H1 (cell line): ENCODE results near the gene ZNF112. TPM values are rescaled to one million over a fixed set of nuclear protein-coding genes. Genes with fewer than 3 reads are reported as not detected.

Source experiments
- CTCF ChIA-PET: fragments of 300-600 bp; sonication (Branson Sonifier 250); formaldehyde crosslinking; loops from one replicate; lab custom pipeline; 2021; ENCODE audit not compliant: partially characterized antibody; lab: Charles Lee
- POLR2A ChIA-PET: fragments of 300-600 bp; sonication (Branson Sonifier 250); formaldehyde crosslinking; loops from one replicate; lab custom pipeline; 2021; ENCODE audit warnings: inconsistent platforms; ENCODE audit not compliant: partially characterized antibody; lab: Charles Lee
- DNase-seq, 2 experiments: peaks; one replicate each; pipeline versions ENCODE4 v3.0.0 to v3.0.0-alpha.2; 2010 to 2022; ENCODE audit warnings: low spot score in 2 of 2, low read depth in 1 of 2, mixed read lengths in 1 of 2
- FAIRE-seq: peaks from 2 replicates; lab custom pipeline; 2011; peaks lifted over from hg19 to GRCh38; lab: Jason Lieb, UNC
- H2AFZ ChIP-seq: 2 replicates; pipeline ENCODE4 v1.8.1; 2012; ENCODE audit warnings: low read length, inconsistent platforms
- H2AK5ac ChIP-seq: 2 replicates; pipeline ENCODE4 v1.6.1; 2013; ENCODE audit warnings: low read depth, low read length
- H2BK120ac ChIP-seq: replicated peaks from 2 replicates; pipeline ENCODE3; 2013; ENCODE audit warnings: low read depth, low read length, inconsistent platforms
- H2BK12ac ChIP-seq: 2 replicates; pipeline ENCODE4 v1.6.1; 2013; ENCODE audit warnings: low read depth, low read length
- H2BK15ac ChIP-seq: 2 replicates; pipeline ENCODE4 v1.6.1; 2013; ENCODE audit warnings: low read length
- H2BK20ac ChIP-seq: 2 replicates; pipeline ENCODE4 v1.6.1; 2013; ENCODE audit warnings: low read length
- H2BK5ac ChIP-seq: 2 replicates; pipeline ENCODE4 v1.6.1; 2013; ENCODE audit warnings: low read depth, low read length
- H3K14ac ChIP-seq: 2 replicates; pipeline ENCODE4 v1.6.1; 2013; ENCODE audit warnings: inconsistent platforms; ENCODE audit not compliant: insufficient read length
- H3K18ac ChIP-seq: 2 replicates; pipeline ENCODE4 v1.6.1; 2013; ENCODE audit warnings: low read length; ENCODE audit errors: extremely low read depth
- H3K23ac ChIP-seq: 2 replicates; pipeline ENCODE4 v1.6.1; 2013; ENCODE audit warnings: inconsistent platforms; ENCODE audit not compliant: insufficient read length
- H3K23me2 ChIP-seq: 2 replicates; pipeline ENCODE4 v1.6.1; 2013; ENCODE audit warnings: low read depth, low read length
- H3K27ac ChIP-seq: 2 replicates; pipeline ENCODE4 v1.6.1; 2011; ENCODE audit warnings: low read depth, low read length, inconsistent platforms
- H3K27me3 ChIP-seq, 4 experiments: replicated peaks in 1 of 4; 1 replicate in 1 of 4; 2 replicates in 3 of 4; pipeline versions ENCODE4 v1.6.1 to v1.8.1; 2011 to 2013; ENCODE audit warnings: low read length in 3 of 4, mild to moderate bottlenecking in 3 of 4, inconsistent platforms in 2 of 4, mixed read lengths in 2 of 4, moderate library complexity in 1 of 4; ENCODE audit not compliant: control insufficient read depth in 3 of 4, insufficient read depth in 3 of 4; ENCODE audit errors: extremely low read depth in 1 of 4
- H3K36me3 ChIP-seq, 4 experiments: 2 replicates each; pipeline versions ENCODE4 v1.6.1 to v1.8.1; 2011 to 2013; ENCODE audit warnings: mild to moderate bottlenecking in 4 of 4, low read length in 3 of 4, moderate library complexity in 2 of 4, control low read depth in 1 of 4, inconsistent platforms in 1 of 4; ENCODE audit not compliant: insufficient read depth in 4 of 4, control insufficient read depth in 2 of 4
- H3K4ac ChIP-seq: replicated peaks from 2 replicates; pipeline ENCODE3; 2013; ENCODE audit warnings: low read length, low read depth, mixed read lengths, inconsistent platforms; ENCODE audit not compliant: insufficient read length
- H3K4me1 ChIP-seq, 4 experiments: replicated peaks in 1 of 4; 1 replicate in 1 of 4; 2 replicates in 3 of 4; pipeline versions ENCODE4 v1.6.1 to v1.8.1; 2011 to 2013; ENCODE audit warnings: low read length in 3 of 4, inconsistent platforms in 2 of 4, mixed read lengths in 1 of 4; ENCODE audit not compliant: insufficient read depth in 4 of 4, control insufficient read depth in 3 of 4
- H3K4me2 ChIP-seq, 2 experiments: 2 replicates each; pipeline versions ENCODE4 v1.6.1 to v1.8.1; 2011 to 2013; ENCODE audit warnings: low read depth in 2 of 2, low read length in 2 of 2, control low read depth in 1 of 2, inconsistent platforms in 1 of 2, mild to moderate bottlenecking in 1 of 2; ENCODE audit not compliant: insufficient read depth in 1 of 2
- H3K4me3 ChIP-seq, 4 experiments: fragments of 200-600, 300-600 bp in 1 of 4; sonication (generic), shearing (Covaris generic), sonication (Bioruptor Twin) in 1 of 4; 2 replicates each; pipeline versions ENCODE4 v1.5.1 to v1.8.1; 2011 to 2016; ENCODE audit warnings: low read length in 4 of 4, low read depth in 3 of 4, control low read depth in 2 of 4, inconsistent platforms in 2 of 4, mild to moderate bottlenecking in 2 of 4, mixed read lengths in 1 of 4, moderate library complexity in 1 of 4; ENCODE audit not compliant: insufficient read depth in 2 of 4; ENCODE audit errors: extremely low read depth in 1 of 4
- H3K56ac ChIP-seq: replicated peaks from 2 replicates; pipeline ENCODE3; 2013; ENCODE audit warnings: low read depth, mild to moderate bottlenecking, mixed read lengths, low read length, inconsistent platforms; ENCODE audit not compliant: insufficient read length
- H3K79me1 ChIP-seq: 2 replicates; pipeline ENCODE4 v1.6.1; 2013; ENCODE audit warnings: low read depth, low read length, control low read depth
- H3K79me2 ChIP-seq, 2 experiments: 2 replicates each; pipeline versions ENCODE4 v1.6.1 to v1.8.1; 2012 to 2013; ENCODE audit warnings: low read length in 2 of 2, mild to moderate bottlenecking in 2 of 2, inconsistent platforms in 1 of 2; ENCODE audit not compliant: insufficient read depth in 2 of 2, control insufficient read depth in 1 of 2
- H3K9ac ChIP-seq, 4 experiments: replicated peaks in 1 of 4; 1 replicate in 1 of 4; 2 replicates in 3 of 4; pipeline versions ENCODE4 v1.6.1 to v1.8.1; 2011 to 2013; ENCODE audit warnings: low read depth in 3 of 4, low read length in 3 of 4, control low read depth in 2 of 4, mild to moderate bottlenecking in 2 of 4, moderate library complexity in 2 of 4, inconsistent platforms in 1 of 4; ENCODE audit errors: extremely low read depth in 1 of 4
- H3K9me3 ChIP-seq, 2 experiments: 2 replicates each; pipeline versions ENCODE4 v1.6.1 to v1.8.1; 2012 to 2013; ENCODE audit warnings: mild to moderate bottlenecking in 2 of 2, moderate library complexity in 2 of 2, control low read depth in 1 of 2, inconsistent platforms in 1 of 2, low read depth in 1 of 2, low read length in 1 of 2, mixed read lengths in 1 of 2; ENCODE audit not compliant: insufficient read depth in 2 of 2
- H4K20me1 ChIP-seq, 2 experiments: replicated peaks in 1 of 2; 2 replicates each; pipeline versions ENCODE3 to v1.8.1; 2011 to 2013; ENCODE audit warnings: inconsistent platforms in 2 of 2, low read length in 2 of 2, mild to moderate bottlenecking in 1 of 2; ENCODE audit not compliant: insufficient read depth in 2 of 2, control insufficient read depth in 1 of 2
- H4K5ac ChIP-seq: 2 replicates; pipeline ENCODE4 v1.6.1; 2013; ENCODE audit warnings: low read length, low read depth, mixed read lengths, inconsistent platforms; ENCODE audit not compliant: insufficient read length
- H4K8ac ChIP-seq: 2 replicates; pipeline ENCODE4 v1.8.0; 2013; ENCODE audit warnings: mild to moderate bottlenecking, moderate library complexity, low read length, inconsistent platforms; ENCODE audit not compliant: insufficient read depth; ENCODE audit errors: extremely low read depth
- H4K91ac ChIP-seq: replicated peaks from 2 replicates; pipeline ENCODE3; 2013; ENCODE audit warnings: low read length, mixed read lengths, inconsistent platforms; ENCODE audit not compliant: insufficient read length
- BRCA1 ChIP-seq: IDR thresholded peaks from 2 replicates; pipeline ENCODE4 v1.6.1; 2012; ENCODE audit warnings: low read depth, low read length, improper control_type of control experiment
- EZH2 ChIP-seq: fragments of 200-600 bp; sonication (generic); IDR thresholded peaks from 2 replicates; pipeline ENCODE4 v1.7.1; 2012; ENCODE audit warnings: low read depth, mild to moderate bottlenecking, moderate library complexity, low read length, inconsistent platforms; ENCODE audit not compliant: severe bottlenecking
- JUND ChIP-seq: IDR thresholded peaks from 2 replicates; pipeline ENCODE4 v1.6.1; 2011; ENCODE audit warnings: mild to moderate bottlenecking, improper control_type of control experiment, low read length
- KDM4A ChIP-seq: IDR thresholded peaks from one replicate; pipeline ENCODE4 v1.7.1; 2012; ENCODE audit warnings: low read depth, mild to moderate bottlenecking, moderate library complexity, low read length, inconsistent platforms; ENCODE audit not compliant: severe bottlenecking
- RNF2 ChIP-seq: fragments of 200-900, 300-1000 bp; sonication (generic); IDR thresholded peaks from 2 replicates; pipeline ENCODE4 v1.7.1; 2016; ENCODE audit warnings: borderline replicate concordance, low read depth, mild to moderate bottlenecking, antibody characterized with exemption, low read length; ENCODE audit not compliant: poor library complexity, severe bottlenecking; ENCODE audit errors: missing control alignments
- SAP30 ChIP-seq: fragments of 300-600 bp; sonication (generic); IDR thresholded peaks from 2 replicates; pipeline ENCODE4 v1.7.1; 2012; ENCODE audit warnings: low read length, moderate library complexity, mild to moderate bottlenecking, inconsistent platforms; ENCODE audit not compliant: insufficient read depth, insufficient replicate concordance
- SP2 ChIP-seq: IDR thresholded peaks from 2 replicates; pipeline ENCODE4 v1.6.1; 2012; ENCODE audit warnings: mild to moderate bottlenecking, low read length, inconsistent platforms
- SP4 ChIP-seq: IDR thresholded peaks from 2 replicates; pipeline ENCODE4 v1.6.1; 2012; ENCODE audit warnings: low read length, inconsistent platforms
- TCF12 ChIP-seq: IDR thresholded peaks from 2 replicates; pipeline ENCODE4 v1.6.1; 2011; ENCODE audit warnings: low read depth, mild to moderate bottlenecking, low read length
- WGBS, 2 experiments: shearing (Covaris generic) in 1 of 2; methylation state at CpG; one replicate each; pipeline versions ENCODE4 v1.1.6 to v1.1.7; 2013 to 2015; ENCODE audit warnings: low lambda C conversion rate in 2 of 2, mixed read lengths in 2 of 2, inconsistent platforms in 1 of 2, low coverage in 1 of 2, missing lambda C conversion rate in 1 of 2; ENCODE audit not compliant: insufficient replicate concordance in 2 of 2, insufficient coverage in 1 of 2, insufficient read length in 1 of 2; ENCODE audit errors: extremely low coverage in 1 of 2, missing lambda C conversion rate in 1 of 2; 5-methylcytosine and 5-hydroxymethylcytosine counted together
- polyA plus RNA-seq, 7 experiments: library from polyadenylated mRNA; depleted of rRNA in 3 of 7; stranded (reverse) in 5 of 7; unstranded in 2 of 7; fragments of >200 nt in 5 of 7; fragments of 200-250 nt in 2 of 7; gene quantifications; 1 replicate in 5 of 7; 2 replicates in 1 of 7; 4 replicates in 1 of 7; pipeline versions ENCODE4 v1.2.1 to v1.2.3, GENCODE V29; 2011 to 2013; ENCODE audit warnings: missing spikeins in 2 of 7, mixed read lengths in 2 of 7
- total RNA-seq: library from RNA; stranded (reverse); fragmentation: NEBNext Ultra II Directional; extraction: Animal tissue kit (Norgen Biotek cat#: 25700); gene quantifications from 2 replicates; pipeline ENCODE4 v1.2.1, GENCODE V29; 2021
- TF ChIP-seq, protein P1 (sequence below): IDR thresholded peaks from 2 replicates; pipeline ENCODE4 v1.6.1; 2011; ENCODE audit warnings: low read length, improper control_type of control experiment

The ZNF112 gene
- total and polyA plus RNA-seq, 2 of the 8 experiments (the other 6 are each of a cell fraction or from before 2014, with no cell fraction given), result 0.70 to 2.8 TPM

DNA sequence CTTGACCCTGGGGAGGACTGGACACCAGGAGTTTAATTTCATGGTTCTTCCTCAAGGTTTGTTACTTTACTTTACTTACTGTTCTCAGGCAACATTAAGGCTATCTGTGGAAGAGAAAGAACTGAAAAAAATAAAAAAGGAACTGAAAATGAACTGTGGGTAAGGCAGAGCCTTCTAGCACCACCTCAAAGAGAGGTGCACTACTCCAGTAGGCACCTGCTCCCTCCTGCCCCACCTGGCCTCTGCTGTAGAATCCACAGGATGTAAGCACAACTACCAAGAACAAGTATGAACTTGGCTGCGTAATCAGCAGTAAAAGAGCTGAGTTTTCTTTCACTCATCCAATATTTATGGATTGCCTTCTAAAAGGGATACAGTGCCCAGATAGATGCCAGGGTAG lies 12.2 kb downstream of the ZNF112 start:
- ChIA-PET CTCF (no interaction called here), POLR2A (no interaction called here)
- no peak for TF ChIP-seq RNF2
- TF ChIP-seq BRCA1, result no peak
- no peak for TF ChIP-seq TCF12
- no peak for TF ChIP-seq EZH2
- no peak for TF ChIP-seq JUND
- no peak for TF ChIP-seq KDM4A
- TF ChIP-seq SP2, result no peak
- TF ChIP-seq, protein P1, sequence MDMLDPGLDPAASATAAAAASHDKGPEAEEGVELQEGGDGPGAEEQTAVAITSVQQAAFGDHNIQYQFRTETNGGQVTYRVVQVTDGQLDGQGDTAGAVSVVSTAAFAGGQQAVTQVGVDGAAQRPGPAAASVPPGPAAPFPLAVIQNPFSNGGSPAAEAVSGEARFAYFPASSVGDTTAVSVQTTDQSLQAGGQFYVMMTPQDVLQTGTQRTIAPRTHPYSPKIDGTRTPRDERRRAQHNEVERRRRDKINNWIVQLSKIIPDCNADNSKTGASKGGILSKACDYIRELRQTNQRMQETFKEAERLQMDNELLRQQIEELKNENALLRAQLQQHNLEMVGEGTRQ, result no peak
- TF ChIP-seq SP4, result no peak
- TF ChIP-seq SAP30, result no peak
- Histone ChIP-seq H3K27me3 (no peaks in the 10 kb centered on the region), H2BK12ac (no peak overlapping the region), H3K18ac (no peak overlapping the region), H3K23ac (no peak overlapping the region), H4K20me1 (no peaks in the 10 kb centered on the region), H3K36me3 (peaks cover 0 to 10% (median 2%) of the 10 kb centered on the region in 4 experiments; a peak in 4 of 8 replicates), H4K8ac (no peak overlapping the region), H2AK5ac (no peak overlapping the region), H2BK20ac (no peak overlapping the region), H3K4me2 (no peak overlapping the region), H2AFZ (no peak overlapping the region), H3K56ac (no peak overlapping the region), H2BK15ac (no peak overlapping the region), H4K91ac (no peak overlapping the region), H3K23me2 (no peaks in the 10 kb centered on the region), H3K4ac (no peak overlapping the region), H3K79me2 (no peaks in the 10 kb centered on the region), H2BK120ac (no peak overlapping the region), H3K79me1 (no peaks in the 10 kb centered on the region), H3K9ac (no peak overlapping the region), H3K4me3 (no peak overlapping the region), H4K5ac (no peak overlapping the region), H3K4me1 (no peaks in the 10 kb centered on the region), H3K9me3 (peaks cover 35 to 37% of the 10 kb centered on the region in 2 experiments), H3K27ac (no peak overlapping the region), H2BK5ac (no peak overlapping the region), H3K14ac (no peak overlapping the region)
- FAIRE-seq (no peak), DNase-seq (no peak)
- 61% methylated on average over 1 of the region's 1 CpG; no CpG with 5 or more reads in 1 of the 2 experiments for WGBS, 2 experiments
